ENCODE measurements around the gene TCF4.
A peak's percentile ranks its signal among the peaks of the same experiment; 100 is the strongest.

TCF4 gene

DNA sequence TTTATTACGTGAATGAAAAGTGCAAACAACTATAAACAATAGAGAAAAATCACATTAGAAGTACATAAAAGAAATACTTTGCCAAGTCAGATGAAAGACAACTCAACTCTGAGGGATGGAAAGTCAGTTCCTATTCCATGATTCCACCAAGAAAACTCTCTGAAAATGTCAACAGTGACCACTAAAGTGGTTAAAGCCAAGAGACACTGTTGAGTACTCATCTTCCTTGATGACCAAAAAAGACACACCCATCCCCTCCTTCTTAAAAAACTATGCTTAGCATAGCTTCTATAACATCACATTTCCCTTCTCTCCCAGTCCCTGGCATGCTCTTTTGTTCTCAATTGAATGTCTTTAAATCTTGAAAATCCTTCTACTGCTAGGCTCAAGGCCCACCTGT is 160.0 kb downstream of the TCF4 start:
- DNase-seq = no peak

DNA sequence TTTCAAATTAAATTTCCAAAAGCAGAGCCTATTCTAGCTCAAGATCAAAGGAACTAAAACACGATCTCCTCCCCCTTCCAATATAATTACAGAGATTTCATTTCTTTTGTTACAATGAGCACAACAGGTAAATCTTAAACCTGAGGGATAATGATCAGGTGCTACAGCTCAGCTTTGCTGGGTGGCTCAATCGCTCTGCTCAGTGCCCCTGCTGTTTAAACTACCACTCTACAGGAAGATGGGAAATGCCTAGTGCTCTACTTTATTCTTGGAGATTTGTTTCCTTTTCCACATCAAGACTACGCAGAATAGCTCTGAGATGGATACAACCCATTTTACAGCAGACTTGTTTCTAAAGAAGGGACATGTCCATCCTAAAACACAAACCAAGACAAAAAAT is 162.3 kb downstream of the TCF4 start:
- no peak for DNase-seq

DNA sequence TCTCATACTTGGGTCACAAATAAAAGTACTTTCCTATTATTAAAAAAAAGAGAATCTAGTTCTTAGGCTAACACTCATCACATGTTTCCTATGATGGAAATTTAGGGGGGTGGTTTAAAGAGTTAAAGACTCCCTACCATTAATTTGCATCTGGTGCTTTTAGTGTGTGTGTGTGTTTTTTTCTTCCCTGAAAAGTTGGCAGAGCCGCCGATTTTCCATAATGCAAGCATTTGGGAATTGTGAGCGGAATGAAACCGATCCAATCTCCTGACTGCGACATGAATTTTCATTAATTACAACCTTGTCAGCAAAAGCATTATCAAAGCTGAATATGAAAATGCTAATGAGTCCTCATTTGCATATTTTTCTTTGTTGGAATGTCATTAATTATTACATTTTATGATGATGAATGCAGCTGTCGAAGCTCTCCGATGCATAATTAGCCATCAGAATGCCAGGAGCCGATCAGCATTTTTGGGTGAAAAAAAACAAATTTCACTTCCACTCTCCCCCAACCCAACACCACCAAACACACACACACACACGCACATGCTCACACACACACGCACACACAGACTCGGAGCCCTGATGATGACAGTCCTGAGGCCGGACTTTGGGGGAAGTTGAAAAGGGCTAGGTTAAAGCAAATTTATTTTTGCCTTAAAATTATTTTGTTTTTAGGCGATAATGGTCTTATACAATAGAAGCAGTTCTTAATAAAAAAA is 165.4 kb downstream of the TCF4 start:
- DNase-seq = no peak

DNA sequence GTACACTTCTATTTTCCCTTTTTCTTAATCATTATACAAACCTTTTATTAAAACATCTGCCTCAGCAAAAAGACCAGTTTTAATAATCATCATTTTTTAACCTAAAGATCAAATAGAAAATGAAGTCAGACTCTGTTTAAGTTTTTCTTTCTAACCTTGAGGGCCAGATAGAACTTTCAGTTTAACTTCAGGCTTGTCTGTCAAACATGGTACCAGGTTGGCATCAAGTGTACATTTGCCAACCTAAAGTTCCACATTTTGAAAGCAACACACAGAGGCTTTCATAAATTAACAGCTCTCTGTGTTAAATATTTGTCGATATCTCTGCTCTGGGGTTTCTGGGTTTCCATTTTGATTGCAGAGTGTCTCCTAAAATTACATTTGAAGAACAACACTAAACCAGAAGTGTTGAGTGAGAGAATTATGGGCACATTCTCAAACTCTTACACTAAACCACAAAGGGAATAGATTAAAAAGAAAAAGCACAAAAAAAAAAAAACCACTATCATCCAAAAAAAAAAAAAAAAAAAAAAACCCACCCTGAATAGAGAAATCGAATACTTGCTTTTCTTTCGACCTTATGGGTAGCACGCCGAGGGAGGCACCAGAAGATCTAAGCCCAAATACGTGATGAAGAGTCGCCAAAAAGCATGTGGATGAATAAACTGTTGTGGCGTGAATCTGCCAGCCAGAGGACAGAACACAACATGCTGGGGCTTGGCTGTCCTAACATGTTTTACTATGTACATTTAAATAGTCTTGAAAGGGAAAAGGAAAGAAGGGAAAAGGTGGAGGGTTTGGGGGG is 166.2 kb downstream of the TCF4 start:
- no peak for DNase-seq

DNA sequence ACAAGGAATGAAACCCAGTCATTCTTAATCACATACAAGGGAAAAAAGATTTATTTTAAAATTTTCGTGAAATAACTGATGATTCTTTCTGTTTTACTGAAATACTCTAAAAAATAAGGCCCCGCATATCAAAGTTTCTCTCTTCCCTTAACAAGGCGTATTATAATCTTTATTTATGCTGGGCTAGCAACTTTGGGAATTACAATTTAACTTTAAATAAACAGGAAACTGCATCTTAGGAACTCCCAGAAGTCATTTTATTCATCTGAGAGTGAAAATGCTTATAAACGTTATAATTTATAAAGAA is 166.7 kb downstream of the TCF4 start:
- DNase-seq = no peak

DNA sequence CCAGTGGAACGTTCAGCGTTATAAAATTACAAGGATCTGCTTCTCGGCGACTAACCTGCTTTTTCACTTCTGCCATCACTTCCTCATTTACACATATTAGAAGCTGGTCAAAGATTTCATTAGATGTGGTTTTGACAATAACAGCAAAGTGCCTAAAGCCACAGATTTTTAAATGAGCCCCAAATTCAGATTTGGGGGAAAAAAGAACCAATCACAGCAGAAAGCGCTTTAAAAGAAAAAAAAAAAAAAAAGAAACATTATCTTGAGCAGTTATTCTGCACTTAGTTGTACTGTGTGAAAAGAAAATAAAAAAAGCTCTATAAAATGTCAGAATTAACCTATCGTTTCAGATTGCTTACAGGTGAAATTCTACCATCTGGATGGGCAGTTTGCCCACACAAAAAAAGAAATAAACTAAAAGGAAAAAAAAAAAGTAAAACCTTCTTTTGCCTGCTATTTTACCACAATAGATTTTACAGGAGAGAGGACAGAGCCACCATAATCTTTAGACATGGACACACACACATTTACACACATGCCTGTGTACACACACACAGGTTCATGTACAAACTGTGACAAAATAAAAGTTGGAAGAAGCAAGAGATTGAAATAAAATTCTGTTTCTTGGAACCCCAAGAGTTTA is 167.2 kb downstream of the TCF4 start:
- no peak for DNase-seq

DNA sequence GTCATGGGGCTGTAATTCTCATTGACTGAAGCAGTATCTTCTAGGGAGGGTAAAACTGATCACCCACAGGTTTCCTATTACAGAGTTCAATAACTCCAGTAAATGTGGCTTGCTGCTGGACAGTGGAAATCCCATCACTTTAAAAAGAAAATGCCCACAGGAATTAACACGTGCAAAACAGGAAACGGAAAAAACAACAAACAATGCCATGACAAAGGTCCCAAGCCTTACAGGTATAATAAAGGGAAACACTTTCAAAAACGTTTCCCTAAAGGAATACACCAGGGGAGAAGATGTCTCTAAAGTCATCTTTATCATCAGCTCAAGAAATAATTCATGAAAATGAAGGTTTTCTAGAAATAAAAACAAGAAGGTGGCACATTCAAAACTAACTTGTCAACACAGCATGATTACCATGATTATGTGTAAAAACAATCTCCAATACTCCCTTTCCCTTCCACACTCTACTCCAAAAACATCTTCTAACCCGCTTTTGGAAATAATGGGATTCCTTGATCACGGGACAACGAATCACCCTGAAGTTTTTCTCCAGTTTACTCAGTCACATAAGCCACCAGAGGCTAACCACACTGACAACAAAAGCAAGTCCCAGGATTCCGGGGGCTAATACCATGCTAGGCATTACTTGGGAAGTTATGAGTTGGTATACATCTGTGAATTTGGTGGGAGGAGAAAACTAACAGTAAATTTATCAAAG is 167.9 kb downstream of the TCF4 start:
- DNase-seq = peak; percentile 9 to 33

DNA sequence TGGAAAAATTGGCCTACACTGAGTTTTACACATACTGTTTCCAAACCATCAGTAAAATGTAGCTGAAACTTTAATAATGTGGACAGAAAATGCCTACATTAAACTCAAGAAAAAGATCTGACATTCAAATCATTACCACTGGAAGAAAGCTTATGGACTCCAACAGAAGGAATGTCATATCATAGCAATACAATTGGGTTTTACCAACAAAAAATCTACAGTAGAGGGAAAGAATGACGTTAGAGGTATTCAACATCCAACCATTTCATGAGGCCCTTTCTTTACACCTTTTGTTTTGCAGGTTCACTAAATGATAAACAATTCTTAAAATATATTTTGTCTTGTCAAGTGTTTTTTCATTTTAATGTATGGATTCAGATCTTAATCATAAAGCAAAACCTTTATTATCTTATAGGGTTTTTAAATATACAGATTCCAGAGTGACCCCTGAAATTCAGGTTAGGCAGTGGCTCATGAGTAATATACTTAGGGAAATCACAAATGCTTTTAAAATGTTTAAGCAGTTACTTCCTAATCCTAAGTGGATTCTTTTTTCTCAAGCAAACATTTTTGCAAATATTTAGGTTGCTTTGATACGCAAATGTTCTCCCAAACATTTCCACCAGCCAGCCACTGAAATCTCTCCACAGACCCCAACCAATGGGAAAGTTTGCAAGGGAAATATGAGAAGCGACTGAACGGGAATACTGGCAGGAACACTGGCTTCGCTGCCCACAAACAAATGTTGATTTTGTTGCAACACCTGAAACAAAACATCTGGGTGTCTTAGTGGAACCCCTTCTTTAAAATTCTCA is 168.7 kb downstream of the TCF4 start:
- no peak for DNase-seq

DNA sequence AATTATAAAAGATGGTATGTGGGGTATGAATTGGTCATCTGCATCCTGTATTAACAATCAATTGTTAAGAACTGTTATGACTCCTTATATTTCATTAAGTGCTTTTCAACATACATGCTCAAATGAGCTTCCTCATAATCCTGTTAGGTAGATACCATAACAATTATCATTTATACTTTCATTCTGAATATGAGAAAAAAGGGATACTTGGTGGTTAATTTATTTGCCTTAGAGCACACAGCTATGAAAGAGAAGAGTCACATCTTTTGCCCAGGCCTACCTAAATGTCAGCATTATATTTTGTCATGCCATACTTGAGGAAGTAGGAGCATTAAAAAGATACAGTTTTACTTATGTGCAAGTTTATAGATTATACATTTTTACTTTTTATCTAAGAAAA is 169.6 kb downstream of the TCF4 start:
- DNase-seq = no peak

DNA sequence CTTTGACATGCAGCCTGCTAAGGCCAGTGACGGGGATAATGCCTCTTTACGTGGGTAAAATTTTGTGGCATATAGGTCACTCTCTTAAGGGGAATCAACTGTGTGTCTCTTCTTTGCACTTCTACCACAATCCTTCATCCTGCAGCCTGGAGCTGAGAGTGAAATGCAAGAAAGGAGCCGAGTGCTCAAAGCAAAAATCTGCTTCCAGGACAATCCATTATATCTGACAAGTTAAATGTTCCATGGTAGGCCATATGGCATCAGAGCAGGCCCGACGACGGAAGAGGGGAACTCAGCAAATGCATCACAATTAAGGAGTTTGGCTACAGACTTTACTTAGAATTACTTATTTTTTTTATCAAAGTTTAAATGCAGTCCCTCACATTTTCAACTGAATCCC is 171.2 kb downstream of the TCF4 start:
- DNase-seq = no peak

DNA sequence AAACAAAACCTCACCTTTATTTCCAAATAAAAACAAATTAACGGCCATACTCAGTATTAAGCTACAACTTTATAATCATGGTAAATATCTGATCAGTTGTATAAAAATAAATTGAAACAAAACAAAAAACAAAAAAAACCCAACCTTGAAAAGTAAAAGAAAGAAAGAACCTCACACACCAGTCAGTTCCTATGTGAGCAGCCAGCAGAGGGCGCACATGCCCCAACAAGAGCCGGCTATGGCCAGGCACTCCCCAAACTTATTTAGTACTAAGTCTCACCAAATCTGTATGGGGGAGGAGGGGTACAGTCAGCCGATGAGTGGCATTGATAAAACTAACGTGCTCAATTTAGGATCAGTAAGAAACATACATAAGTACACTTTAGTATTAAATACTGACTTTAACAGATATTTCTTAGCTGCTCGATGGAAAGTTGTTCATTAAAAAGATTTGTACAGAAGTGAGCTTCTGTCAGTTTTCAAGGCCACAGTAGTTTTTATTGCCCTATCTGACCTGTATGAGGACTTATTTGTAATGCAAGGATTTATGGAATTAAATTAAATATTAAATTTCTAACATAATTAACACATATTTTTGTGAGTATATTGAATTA is 172.6 kb downstream of the TCF4 start:
- DNase-seq = peak; percentile 41 to 88

DNA sequence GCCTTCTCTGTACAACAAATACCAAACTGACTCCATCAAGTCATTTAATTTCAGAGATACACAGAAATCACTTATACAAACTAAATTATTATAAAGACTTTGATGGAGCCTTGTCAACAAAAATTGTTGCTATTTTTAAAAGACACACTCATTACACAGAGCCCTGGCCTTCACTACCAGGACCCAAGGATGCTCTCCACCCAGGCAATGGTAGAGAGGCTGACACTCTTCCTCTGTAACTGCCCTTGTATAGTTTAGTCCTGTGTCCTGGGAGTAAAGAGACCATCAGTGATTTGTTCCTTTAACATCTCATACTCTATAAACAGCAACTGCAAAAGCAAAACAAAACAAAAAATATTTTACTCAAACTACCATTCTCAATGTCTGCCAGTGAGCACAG is 173.5 kb downstream of the TCF4 start:
- DNase-seq = no peak

DNA sequence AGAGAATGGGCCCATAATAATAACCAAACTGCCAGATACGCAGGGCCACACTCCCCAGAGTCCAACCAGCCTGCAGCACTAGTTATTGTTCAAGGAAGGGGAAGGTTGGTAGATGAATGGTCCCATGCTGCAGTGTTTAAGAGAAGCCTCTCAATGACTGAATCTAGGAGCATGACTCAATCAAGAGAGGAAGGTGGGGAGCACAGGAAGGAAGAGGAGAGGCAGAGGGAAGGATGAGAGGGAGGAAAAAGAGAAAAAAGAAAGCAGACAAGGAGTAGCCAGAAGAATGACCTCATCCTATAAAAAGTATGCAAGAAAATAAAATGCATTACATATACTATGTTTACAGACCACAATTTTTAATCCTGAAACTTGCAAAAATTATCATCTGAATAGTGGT is 174.5 kb downstream of the TCF4 start:
- no peak for DNase-seq

DNA sequence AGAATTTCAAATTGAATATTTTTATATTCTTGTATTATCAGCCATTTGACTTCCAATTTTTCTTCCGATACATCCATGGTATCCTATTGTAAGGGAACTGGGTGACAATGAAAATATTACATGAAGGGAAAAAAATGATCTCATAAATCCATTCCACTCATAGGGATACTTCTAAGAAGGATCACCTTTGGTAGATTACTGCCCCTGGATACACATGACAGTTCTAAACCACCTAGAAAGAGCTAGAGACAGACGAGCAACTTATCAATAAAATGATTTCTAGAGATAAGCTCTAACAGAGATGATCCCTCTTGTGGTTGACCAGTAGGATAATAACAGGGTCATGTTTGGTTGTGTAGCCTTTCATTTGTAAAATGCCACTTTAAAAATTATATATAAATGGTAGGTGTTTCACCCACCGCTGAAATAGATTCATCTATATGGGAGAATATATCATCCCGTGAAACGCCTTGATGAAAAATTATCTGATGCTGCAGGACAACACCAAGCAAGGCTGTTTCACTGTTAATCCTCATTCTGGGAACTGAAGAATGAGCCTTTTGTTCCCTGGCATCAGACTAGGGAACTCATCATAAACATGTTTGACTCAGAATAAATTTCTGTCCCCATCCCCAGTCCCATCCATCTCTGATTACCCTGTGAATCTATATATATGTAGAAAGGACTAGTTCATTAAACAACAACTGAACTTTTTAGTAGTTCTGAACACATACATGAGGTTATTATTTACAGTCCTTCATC is 180.0 kb downstream of the TCF4 start:
- no peak for DNase-seq

DNA sequence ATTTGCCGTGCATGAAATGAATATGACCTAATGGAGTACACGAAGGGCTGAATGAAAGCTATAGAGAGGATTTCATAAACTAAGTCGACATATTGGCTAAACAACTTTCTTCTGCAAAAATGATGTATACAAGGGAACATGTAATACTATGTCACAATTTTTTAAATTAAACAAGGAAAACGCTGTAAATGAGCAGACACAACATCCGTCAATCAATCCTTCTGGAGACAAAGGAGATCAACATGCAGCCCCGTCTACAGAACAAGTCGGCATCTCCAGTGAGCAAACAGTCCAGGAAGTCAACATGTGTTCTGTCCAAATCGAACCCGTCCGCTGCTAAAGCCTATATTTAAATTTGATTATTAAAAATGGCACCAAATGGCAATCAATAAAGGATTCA is 180.8 kb downstream of the TCF4 start:
- no peak for DNase-seq

DNA sequence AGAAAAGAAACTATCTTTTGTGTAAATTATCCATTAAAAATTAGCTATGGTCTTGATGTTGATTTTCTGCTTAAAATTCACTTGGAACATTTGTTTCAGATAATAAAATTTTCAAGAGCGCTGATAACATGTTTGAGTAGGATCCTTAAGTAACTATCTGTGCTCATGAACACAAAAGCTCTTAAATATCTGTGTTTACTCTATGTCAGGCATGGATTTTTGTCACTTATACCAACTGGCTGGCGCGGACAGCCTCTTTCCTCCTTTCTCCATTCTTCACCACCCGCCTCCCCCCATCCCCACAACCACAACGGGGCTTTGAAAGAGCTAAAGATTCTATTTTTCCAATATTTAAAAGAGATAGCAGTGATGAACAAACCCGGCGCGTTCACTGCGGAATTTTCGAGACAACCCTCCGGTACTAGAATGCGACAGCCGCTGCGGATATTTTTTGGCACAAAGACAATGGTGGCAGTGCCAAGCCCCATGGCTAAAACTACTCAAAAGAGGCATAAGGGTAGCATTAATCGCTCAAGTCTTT is 181.5 kb downstream of the TCF4 start:
- DNase-seq = no peak

DNA sequence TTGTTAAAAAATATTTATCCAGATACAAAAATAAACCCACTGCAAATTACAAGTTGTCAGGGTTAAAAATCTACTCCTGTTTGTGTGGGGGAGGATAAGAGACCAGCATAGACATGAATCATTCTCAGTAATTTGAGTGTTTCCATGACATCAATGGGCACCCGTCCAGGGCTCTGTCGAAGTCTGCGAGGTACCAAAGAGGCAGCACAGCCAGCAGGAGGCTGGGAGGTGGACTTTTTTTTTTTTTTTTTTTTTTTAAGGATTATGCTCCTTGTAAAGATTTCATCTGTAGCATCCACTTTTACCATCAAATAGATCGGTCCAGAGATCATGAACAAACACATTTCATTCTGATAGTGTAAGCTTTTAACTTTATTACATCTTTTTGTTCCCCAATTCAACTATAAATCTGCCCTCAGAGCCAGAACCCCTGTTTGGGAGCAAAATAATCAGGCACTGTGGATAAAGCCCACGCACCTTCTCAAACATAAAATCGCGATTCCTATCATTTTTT is 182.0 kb downstream of the TCF4 start:
- no peak for DNase-seq

DNA sequence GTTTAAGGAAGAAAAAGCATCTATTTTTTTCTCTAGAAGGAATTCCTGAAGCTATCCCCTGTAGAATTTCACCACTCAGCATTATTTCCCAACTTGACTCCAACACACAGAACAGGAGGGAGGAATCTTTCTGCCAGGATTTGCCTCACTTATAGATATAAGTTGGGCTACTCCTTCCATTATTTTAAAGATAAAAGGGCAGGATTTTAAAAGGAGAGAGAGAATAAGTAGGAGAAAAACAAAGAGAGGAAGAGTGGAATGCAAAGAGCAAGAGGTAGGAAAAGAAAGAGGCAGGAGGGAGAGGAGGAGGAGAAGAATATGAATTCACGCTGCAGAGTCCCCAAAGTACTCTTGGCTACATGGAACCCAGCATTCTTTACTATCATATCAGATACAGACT is 182.5 kb downstream of the TCF4 start:
- no peak for DNase-seq

DNA sequence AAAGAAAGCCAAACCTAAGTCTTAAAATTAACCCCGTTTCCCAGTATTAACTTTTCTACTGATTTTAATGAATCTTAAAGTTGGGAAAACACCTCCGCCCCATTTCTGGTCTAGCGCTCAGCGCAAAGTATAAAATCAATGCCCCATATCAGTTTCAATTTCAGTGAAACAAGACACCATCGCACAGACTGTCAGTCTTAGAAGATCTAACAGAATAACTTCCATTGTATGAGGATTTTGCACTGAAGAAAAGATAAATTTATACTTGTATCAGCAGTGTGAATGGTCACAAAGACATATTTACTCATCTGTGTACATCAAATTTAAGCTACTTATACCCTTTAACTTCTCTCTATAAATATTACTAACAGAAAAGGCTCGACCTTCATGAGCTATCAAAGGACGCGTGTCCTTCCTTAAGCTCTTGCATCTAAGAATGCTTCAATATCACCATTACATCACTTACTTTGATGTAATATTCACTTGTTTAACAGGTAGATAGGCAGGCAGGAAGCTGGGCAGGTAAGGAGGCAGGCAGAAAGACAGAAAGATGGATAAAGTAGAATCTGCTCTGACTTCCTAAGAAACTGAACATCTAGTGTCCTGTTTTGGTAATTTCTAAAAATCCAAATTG is 183.0 kb downstream of the TCF4 start:
- DNase-seq = no peak

DNA sequence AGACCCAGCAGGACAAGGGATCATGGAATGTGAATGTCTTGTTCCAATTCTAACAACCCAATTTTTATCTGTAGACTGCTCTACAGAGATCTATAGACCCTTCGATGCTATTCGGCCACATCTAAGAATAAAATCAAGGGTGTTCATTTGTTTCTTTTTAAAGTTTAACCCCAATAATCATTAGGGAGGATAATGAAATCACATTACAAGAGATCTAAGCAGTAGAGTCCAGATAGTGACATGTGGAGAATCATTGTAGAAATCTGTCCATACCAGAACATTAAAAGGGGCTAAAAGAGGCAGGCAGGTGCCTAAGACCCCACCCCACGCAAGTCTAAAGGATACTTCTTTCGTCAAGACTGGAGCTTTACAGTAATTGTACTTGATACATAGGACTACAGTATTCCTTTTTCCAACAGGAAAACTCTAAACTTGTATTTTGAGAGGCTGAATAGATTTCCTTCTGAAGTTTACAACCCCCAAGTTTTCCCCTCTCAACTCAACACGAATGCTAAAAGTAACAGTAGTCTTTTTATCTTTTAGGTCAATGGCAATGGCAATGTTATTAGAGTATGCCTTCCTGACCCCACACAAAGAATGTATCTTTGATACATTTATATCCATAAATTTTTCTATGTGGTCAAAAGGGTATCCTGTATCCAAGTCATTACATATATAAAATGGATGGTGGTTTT is 183.7 kb downstream of the TCF4 start:
- DNase-seq = no peak

All from inflammatory macrophage treated with lipopolysaccharide for 1 hour (primary cell).